Loucy (cell line): Measurements from ENCODE around the gene OLFM1.

Experiments
- H2AFZ ChIP-seq: fragments of 200-600 bp; sonication (generic); 2 replicates; pipeline ENCODE4 v1.6.0; 2016; ENCODE audit warnings: antibody characterized with exemption, mild to moderate bottlenecking, low read length, moderate library complexity
- H3F3A ChIP-seq: fragments of 200-600 bp; 2 replicates; pipeline ENCODE4 v1.6.0; 2016; ENCODE audit warnings: antibody characterized with exemption, low read depth, mild to moderate bottlenecking
- H3K27me3 ChIP-seq: fragments of 200-600 bp; sonication (generic); 2 replicates; pipeline ENCODE4 v1.6.1; 2014; ENCODE audit warnings: low read length, mild to moderate bottlenecking; ENCODE audit not compliant: insufficient read depth, poor library complexity, severe bottlenecking
- H3K36me3 ChIP-seq: fragments of 200-600 bp; sonication (generic); 2 replicates; pipeline ENCODE4 v1.6.1; 2016; ENCODE audit warnings: low read length; ENCODE audit not compliant: insufficient read depth
- H3K4me1 ChIP-seq: fragments of 200-600 bp; sonication (generic); 2 replicates; pipeline ENCODE4 v1.5.1; 2014; ENCODE audit warnings: low read length, mild to moderate bottlenecking; ENCODE audit not compliant: insufficient read depth, poor library complexity, severe bottlenecking
- H3K4me2 ChIP-seq: fragments of 200-600 bp; sonication (generic); 2 replicates; pipeline ENCODE4 v1.6.0; 2014; ENCODE audit warnings: antibody characterized with exemption, low read length, low read depth, mild to moderate bottlenecking; ENCODE audit not compliant: poor library complexity, severe bottlenecking
- H3K4me3 ChIP-seq: fragments of 200-600 bp; sonication (generic); 2 replicates; pipeline ENCODE4 v1.5.1; 2014; ENCODE audit warnings: low read length, mild to moderate bottlenecking, mixed read lengths; ENCODE audit not compliant: poor library complexity, severe bottlenecking
- H3K79me2 ChIP-seq: fragments of 200-600 bp; sonication (generic); 2 replicates; pipeline ENCODE4 v1.6.1; 2014; ENCODE audit warnings: low read length; ENCODE audit not compliant: insufficient read depth
- H3K9ac ChIP-seq: fragments of 200-600 bp; sonication (generic); 2 replicates; pipeline ENCODE4 v1.6.0; 2014; ENCODE audit warnings: mild to moderate bottlenecking, low read depth, low read length, moderate library complexity; ENCODE audit not compliant: poor library complexity, severe bottlenecking
- H3K9me2 ChIP-seq: fragments of 200-600 bp; sonication (generic); replicated peaks from 2 replicates; pipeline ENCODE4 v1.6.1; 2016; ENCODE audit warnings: low read depth, low read length, mixed read lengths
- H3K9me3 ChIP-seq: fragments of 200-600 bp; sonication (generic); 2 replicates; pipeline ENCODE4 v1.6.1; 2014; ENCODE audit warnings: mild to moderate bottlenecking, antibody characterized with exemption, low read length, low read depth; ENCODE audit not compliant: insufficient read depth
- H4K20me1 ChIP-seq: fragments of 200-600 bp; sonication (generic); 2 replicates; pipeline ENCODE4 v1.6.0; 2014; ENCODE audit warnings: antibody characterized with exemption, low read length, mild to moderate bottlenecking; ENCODE audit not compliant: insufficient read depth, poor library complexity, severe bottlenecking
- EZH2phosphoT487 ChIP-seq: fragments of 200-600 bp; IDR thresholded peaks from 2 replicates; pipeline ENCODE4 v1.6.1; 2018; ENCODE audit warnings: antibody characterized with exemption, mild to moderate bottlenecking, moderate library complexity, borderline replicate concordance
- TF ChIP-seq, protein P1 (sequence below): fragments of 200-600 bp; sonication (generic); conservative IDR thresholded peaks from 2 replicates; pipeline ENCODE4 v1.5.1; 2014; ENCODE audit warnings: mild to moderate bottlenecking, antibody characterized with exemption, low read length

The OLFM1 gene

DNA sequence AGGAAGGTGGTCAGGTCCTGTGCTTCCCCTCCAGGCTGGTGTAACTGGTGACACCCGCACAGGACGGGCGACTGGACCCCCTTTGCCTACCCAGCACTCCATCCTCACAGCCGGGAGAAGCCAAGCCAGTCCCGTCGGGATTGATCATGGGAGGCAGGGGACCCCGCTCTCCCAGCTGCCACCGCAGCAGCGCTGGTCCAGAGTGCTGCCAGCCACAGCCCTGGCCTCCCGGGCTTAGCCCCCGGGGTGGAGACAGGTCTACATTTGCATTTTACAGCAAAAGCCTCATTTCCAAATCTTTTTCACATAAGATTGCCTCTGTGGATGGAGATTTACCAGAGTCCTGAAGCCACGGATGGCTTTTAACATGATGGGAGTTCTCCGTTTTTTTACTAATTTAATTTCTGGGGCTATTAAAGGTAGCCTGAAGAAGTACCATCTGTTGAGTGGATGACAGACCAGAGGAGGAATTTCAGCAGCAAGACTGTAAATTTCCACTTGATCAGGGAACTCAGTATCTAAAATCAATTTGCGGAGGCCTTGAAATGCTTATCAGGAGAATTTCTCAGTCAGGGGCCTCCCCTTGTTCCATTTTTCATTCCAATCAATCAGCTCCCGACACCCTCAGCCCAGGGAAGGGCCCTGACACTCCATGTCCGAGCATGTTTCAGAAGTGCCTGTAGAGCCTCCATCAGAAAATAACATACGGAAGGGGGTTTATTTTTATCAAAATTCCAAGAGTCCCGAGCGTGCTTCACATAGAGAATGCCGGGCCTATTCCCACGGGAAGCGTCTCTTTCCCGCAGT lies 80.6 kb downstream of the OLFM1 start:
- Histone ChIP-seq H3K9me3 (peaks cover 3% of the 10 kb centered on the region; the same call in 1 of the 2 replicates), H3K4me3 (no peak overlapping the region), H3K9ac (no peak overlapping the region), H3K79me2 (no peaks in the 10 kb centered on the region), H2AFZ (no peak overlapping the region), H4K20me1 (no peaks in the 10 kb centered on the region), H3F3A (no peaks in the 10 kb centered on the region), H3K4me2 (no peak overlapping the region), H3K9me2 (no peaks in the 10 kb centered on the region), H3K36me3 (no peaks in the 10 kb centered on the region), H3K4me1 (no peaks in the 10 kb centered on the region), H3K27me3 (no peaks in the 10 kb centered on the region)
- TF ChIP-seq, protein P1, sequence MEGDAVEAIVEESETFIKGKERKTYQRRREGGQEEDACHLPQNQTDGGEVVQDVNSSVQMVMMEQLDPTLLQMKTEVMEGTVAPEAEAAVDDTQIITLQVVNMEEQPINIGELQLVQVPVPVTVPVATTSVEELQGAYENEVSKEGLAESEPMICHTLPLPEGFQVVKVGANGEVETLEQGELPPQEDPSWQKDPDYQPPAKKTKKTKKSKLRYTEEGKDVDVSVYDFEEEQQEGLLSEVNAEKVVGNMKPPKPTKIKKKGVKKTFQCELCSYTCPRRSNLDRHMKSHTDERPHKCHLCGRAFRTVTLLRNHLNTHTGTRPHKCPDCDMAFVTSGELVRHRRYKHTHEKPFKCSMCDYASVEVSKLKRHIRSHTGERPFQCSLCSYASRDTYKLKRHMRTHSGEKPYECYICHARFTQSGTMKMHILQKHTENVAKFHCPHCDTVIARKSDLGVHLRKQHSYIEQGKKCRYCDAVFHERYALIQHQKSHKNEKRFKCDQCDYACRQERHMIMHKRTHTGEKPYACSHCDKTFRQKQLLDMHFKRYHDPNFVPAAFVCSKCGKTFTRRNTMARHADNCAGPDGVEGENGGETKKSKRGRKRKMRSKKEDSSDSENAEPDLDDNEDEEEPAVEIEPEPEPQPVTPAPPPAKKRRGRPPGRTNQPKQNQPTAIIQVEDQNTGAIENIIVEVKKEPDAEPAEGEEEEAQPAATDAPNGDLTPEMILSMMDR, result no peak
- no peak for TF ChIP-seq EZH2phosphoT487

DNA sequence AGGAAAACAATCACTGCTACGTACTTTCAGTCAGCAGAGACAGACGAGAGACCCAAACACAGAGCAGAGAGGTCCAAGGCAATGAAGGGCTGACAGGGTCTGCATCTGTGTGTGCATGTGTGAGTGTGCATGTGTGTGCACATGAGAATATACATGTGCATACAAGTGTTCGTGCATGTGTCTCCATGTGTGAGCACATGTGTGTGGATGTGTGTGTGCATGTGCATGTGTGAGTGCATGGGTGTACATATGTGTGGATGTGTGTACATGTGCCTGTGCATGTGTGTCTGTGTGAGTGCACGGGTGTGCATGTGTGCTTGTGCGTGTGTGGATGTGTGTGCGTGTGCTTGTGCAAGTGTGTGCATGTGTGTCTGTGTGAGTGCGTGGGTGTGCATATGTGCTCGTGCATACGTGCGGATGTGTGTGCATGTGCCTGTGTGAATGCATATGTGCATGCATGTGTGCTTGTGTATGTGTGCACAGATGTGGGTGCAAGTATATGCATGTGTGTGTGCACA lies 82.3 kb downstream of the OLFM1 start:
- Histone ChIP-seq H3K27me3 (no peaks in the 10 kb centered on the region), H3K9me2 (no peaks in the 10 kb centered on the region), H3K79me2 (no peaks in the 10 kb centered on the region), H4K20me1 (no peaks in the 10 kb centered on the region), H3F3A (no peaks in the 10 kb centered on the region), H3K4me1 (no peaks in the 10 kb centered on the region), H3K4me2 (no peak overlapping the region), H3K9me3 (peaks cover 3% of the 10 kb centered on the region; the same call in 1 of the 2 replicates), H3K9ac (no peak overlapping the region), H2AFZ (no peak overlapping the region), H3K4me3 (no peak overlapping the region), H3K36me3 (no peaks in the 10 kb centered on the region)
- TF ChIP-seq, protein P1, result no peak
- no peak for TF ChIP-seq EZH2phosphoT487

DNA sequence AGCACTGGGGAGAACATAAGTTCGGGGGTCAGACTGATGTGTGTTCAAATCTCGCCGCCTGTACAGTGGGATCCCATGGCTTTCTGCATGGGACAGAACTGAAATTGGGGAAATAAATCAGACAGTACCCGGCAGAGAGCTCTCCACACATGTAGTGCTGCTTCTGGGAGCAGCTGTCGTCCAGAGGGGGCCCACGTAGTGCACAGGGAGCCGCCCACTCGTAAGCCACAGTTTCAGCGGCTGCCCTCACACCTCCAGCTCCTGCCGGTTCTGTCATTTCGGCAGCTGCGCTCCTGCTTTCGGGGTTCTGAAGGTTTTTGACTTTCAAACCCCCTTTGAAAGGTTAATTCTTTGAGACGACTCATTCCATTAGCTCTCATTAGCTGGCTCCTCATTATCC lies 83.1 kb downstream of the OLFM1 start:
- H2AFZ ChIP-seq, result no peak overlapping the region
- no peak overlapping the region for H3K9ac ChIP-seq
- no peaks in the 10 kb centered on the region for H3K36me3 ChIP-seq
- H3F3A ChIP-seq, result no peaks in the 10 kb centered on the region
- H3K4me1 ChIP-seq, result no peaks in the 10 kb centered on the region
- H3K79me2 ChIP-seq, result no peaks in the 10 kb centered on the region
- peaks cover 3% of the 10 kb centered on the region; the same call in 1 of the 2 replicates for H3K9me3 ChIP-seq
- no peaks in the 10 kb centered on the region for H3K9me2 ChIP-seq
- no peak for TF ChIP-seq EZH2phosphoT487
- TF ChIP-seq, protein P1, result no peak
- no peak overlapping the region for H3K4me2 ChIP-seq
- H3K4me3 ChIP-seq, result no peak overlapping the region
- H4K20me1 ChIP-seq, result no peaks in the 10 kb centered on the region
- H3K27me3 ChIP-seq, result no peaks in the 10 kb centered on the region
